Hepatocyte (in vitro differentiated cells): ENCODE data around the gene KIF18B. TPM values are rescaled to one million over a fixed set of nuclear protein-coding genes. Genes with fewer than 3 reads are reported as not detected.

Experiments
- DNase-seq: peaks from one replicate; pipeline ENCODE4 v3.0.0-alpha.2; 2016; ENCODE audit warnings: low spot score
- H2AFZ ChIP-seq: fragments of 200-600 bp; sonication (generic); 2 replicates; pipeline ENCODE4 v1.6.0; 2016; ENCODE audit warnings: antibody characterized with exemption, mild to moderate bottlenecking
- H3K27ac ChIP-seq: fragments of 200-600 bp; sonication (generic); 2 replicates; pipeline ENCODE4 v1.5.1; 2016; ENCODE audit warnings: mild to moderate bottlenecking
- H3K27me3 ChIP-seq: fragments of 200-600 bp; sonication (generic); 2 replicates; pipeline ENCODE4 v1.6.1; 2016
- H3K36me3 ChIP-seq: fragments of 200-600 bp; sonication (generic); replicated peaks from 2 replicates; pipeline ENCODE4 v1.5.1; 2016; ENCODE audit warnings: low read depth; ENCODE audit not compliant: insufficient read depth
- H3K4me1 ChIP-seq: fragments of 200-600 bp; sonication (generic); 2 replicates; pipeline ENCODE4 v1.5.1; 2016; ENCODE audit warnings: mild to moderate bottlenecking, moderate library complexity; ENCODE audit not compliant: insufficient read depth
- H3K4me2 ChIP-seq: fragments of 200-600 bp; sonication (generic); 2 replicates; pipeline ENCODE4 v1.6.0; 2016
- H3K4me3 ChIP-seq: fragments of 200-600 bp; sonication (generic); 2 replicates; pipeline ENCODE4 v1.5.1; 2016; ENCODE audit warnings: mild to moderate bottlenecking
- H3K79me2 ChIP-seq: fragments of 200-600 bp; sonication (generic); 2 replicates; pipeline ENCODE4 v1.6.0; 2017; ENCODE audit warnings: mild to moderate bottlenecking
- H3K9me2 ChIP-seq: fragments of 200-600 bp; sonication (generic); replicated peaks from 2 replicates; pipeline ENCODE4 v1.6.0; 2017; ENCODE audit warnings: mild to moderate bottlenecking; ENCODE audit not compliant: insufficient read depth
- H3K9me3 ChIP-seq: fragments of 200-600 bp; sonication (generic); 2 replicates; pipeline ENCODE4 v1.5.1; 2016; ENCODE audit warnings: low read depth, mild to moderate bottlenecking
- H4K20me1 ChIP-seq: fragments of 200-600 bp; sonication (generic); 2 replicates; pipeline ENCODE4 v1.6.0; 2016; ENCODE audit warnings: mild to moderate bottlenecking; ENCODE audit not compliant: insufficient read depth, poor library complexity, severe bottlenecking
- CTCF ChIP-seq: fragments of 200-600 bp; sonication (generic); IDR thresholded peaks from 2 replicates; pipeline ENCODE4 v1.5.1; 2016; ENCODE audit warnings: antibody characterized with exemption, mild to moderate bottlenecking; ENCODE audit not compliant: poor library complexity
- EZH2 ChIP-seq: fragments of 200-600 bp; sonication (generic); IDR thresholded peaks from 2 replicates; pipeline ENCODE4 v1.6.1; 2016; ENCODE audit warnings: antibody characterized with exemption, mild to moderate bottlenecking, borderline replicate concordance
- EZH2phosphoT487 ChIP-seq: fragments of 200-600 bp; sonication (generic); IDR thresholded peaks from one replicate; pipeline ENCODE4 v1.6.1; 2018; ENCODE audit warnings: antibody characterized with exemption, mild to moderate bottlenecking, low read depth, moderate library complexity; ENCODE audit not compliant: unreplicated experiment, severe bottlenecking
- WGBS: methylation state at CpG from one replicate; pipeline ENCODE4 v1.1.6; 2016; ENCODE audit warnings: low lambda C conversion rate; ENCODE audit errors: missing lambda C conversion rate; 5-methylcytosine and 5-hydroxymethylcytosine counted together
- polyA plus RNA-seq: library from polyadenylated mRNA; unstranded; fragments of >200 nt; fragmentation: Nextera tagmentation; extraction: Ambion mirVana; gene quantifications from 2 replicates; pipeline ENCODE4 v1.2.1, GENCODE V29; 2016
- total RNA-seq: library from RNA; depleted of rRNA; stranded (reverse); fragments of >200 nt; gene quantifications from 2 replicates; pipeline ENCODE4 v1.2.3, GENCODE V29; 2014

The KIF18B gene
- total and polyA plus RNA-seq, 2 experiments from 2014 or later, result 1.8 to 4.3 TPM

GRCh38 chr17:44935116-44935515 is 12.5 kb downstream of the KIF18B start:
- Histone ChIP-seq H3K4me3 (no peak overlapping the region), H3K27me3 (no peaks in the 10 kb centered on the region), H4K20me1 (no peaks in the 10 kb centered on the region), H3K4me2 (no peak overlapping the region), H3K9me3 (no peaks in the 10 kb centered on the region), H3K4me1 (no peaks in the 10 kb centered on the region), H2AFZ (no peak overlapping the region), H3K27ac (no peak overlapping the region), H3K79me2 (peaks cover 20% of the 10 kb centered on the region), H3K9me2 (no peaks in the 10 kb centered on the region), H3K36me3 (no peaks in the 10 kb centered on the region)
- no peak for DNase-seq
- WGBS, result 98% methylated on average over 9 of the region's 9 CpGs
- TF ChIP-seq EZH2, result no peak
- no peak for TF ChIP-seq EZH2phosphoT487
- TF ChIP-seq CTCF, result no peak

DNA sequence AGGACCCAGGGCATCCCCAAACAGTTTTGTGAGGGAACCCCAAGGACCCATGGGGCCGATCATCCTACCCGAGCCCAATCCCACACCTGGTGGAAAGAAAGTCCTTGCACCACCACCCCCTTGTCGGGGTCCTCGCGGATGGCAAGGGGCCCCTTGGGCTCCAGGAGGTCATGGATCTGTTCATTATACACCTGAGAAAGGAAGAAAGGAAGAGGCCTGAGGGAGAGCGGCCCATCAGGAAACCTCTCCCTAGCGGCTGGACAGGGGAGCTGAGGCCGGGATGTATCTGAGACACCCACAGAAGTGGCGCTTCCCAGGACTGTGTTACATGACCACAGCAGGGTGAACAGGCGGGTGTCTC is 12.8 kb downstream of the KIF18B start:
- no peaks in the 10 kb centered on the region for H3K9me2 ChIP-seq
- no peak for DNase-seq
- 97% methylated on average over 10 of the region's 10 CpGs for WGBS

GRCh38 chr17:44933824-44934744 is 13.5 kb downstream of the KIF18B start:
- Histone ChIP-seq H3K4me3 (no peak overlapping the region), H3K9me2 (no peaks in the 10 kb centered on the region), H3K36me3 (no peaks in the 10 kb centered on the region), H3K4me1 (no peaks in the 10 kb centered on the region), H4K20me1 (no peaks in the 10 kb centered on the region), H3K27ac (no peak overlapping the region), H3K4me2 (no peak overlapping the region), H3K79me2 (peaks cover 16% of the 10 kb centered on the region), H3K9me3 (no peaks in the 10 kb centered on the region), H2AFZ (no peak overlapping the region), H3K27me3 (no peaks in the 10 kb centered on the region)
- no peak for TF ChIP-seq CTCF
- TF ChIP-seq EZH2, result no peak
- TF ChIP-seq EZH2phosphoT487, result no peak
- WGBS, result 98% methylated on average over 34 of the region's 34 CpGs
- DNase-seq, result no peak

More for the DNA sequence above, 12.8 kb downstream of the KIF18B start:
- H3K4me1 ChIP-seq, result no peaks in the 10 kb centered on the region
- H2AFZ ChIP-seq, result no peak overlapping the region
- H3K9me3 ChIP-seq, result no peaks in the 10 kb centered on the region
- no peak for TF ChIP-seq EZH2
- TF ChIP-seq CTCF, result no peak
- no peak for TF ChIP-seq EZH2phosphoT487
- H4K20me1 ChIP-seq, result no peaks in the 10 kb centered on the region
- H3K27ac ChIP-seq, result no peak overlapping the region
- peaks cover 16% of the 10 kb centered on the region for H3K79me2 ChIP-seq
- no peak overlapping the region for H3K4me3 ChIP-seq
- H3K4me2 ChIP-seq, result no peak overlapping the region
- no peaks in the 10 kb centered on the region for H3K36me3 ChIP-seq
- no peaks in the 10 kb centered on the region for H3K27me3 ChIP-seq
